Cardiac fibroblast (primary cell): ENCODE results near the gene PPCDC.
A peak's percentile ranks its signal among the peaks of the same experiment; 100 is the strongest.

Experiments used
- DNase-seq, 2 donors: peaks; one replicate each; pipeline versions ENCODE4 v3.0.0 to v3.0.0-alpha.2; 2010; ENCODE audit warnings: low read depth in 2 of 2
- H3K4me3 ChIP-seq, 2 donors: replicated peaks in 1 of 2; 1 replicate in 1 of 2; 2 replicates in 1 of 2; pipeline ENCODE4 v1.5.1; 2011; ENCODE audit warnings: low read depth in 2 of 2, low read length in 2 of 2, mild to moderate bottlenecking in 2 of 2, moderate library complexity in 1 of 2
- TF ChIP-seq, protein P1 (sequence below): IDR thresholded peaks from one replicate; pipeline ENCODE4 v1.5.1; 2011; ENCODE audit warnings: low read depth, mild to moderate bottlenecking, low read length, inconsistent platforms

The PPCDC gene

DNA sequence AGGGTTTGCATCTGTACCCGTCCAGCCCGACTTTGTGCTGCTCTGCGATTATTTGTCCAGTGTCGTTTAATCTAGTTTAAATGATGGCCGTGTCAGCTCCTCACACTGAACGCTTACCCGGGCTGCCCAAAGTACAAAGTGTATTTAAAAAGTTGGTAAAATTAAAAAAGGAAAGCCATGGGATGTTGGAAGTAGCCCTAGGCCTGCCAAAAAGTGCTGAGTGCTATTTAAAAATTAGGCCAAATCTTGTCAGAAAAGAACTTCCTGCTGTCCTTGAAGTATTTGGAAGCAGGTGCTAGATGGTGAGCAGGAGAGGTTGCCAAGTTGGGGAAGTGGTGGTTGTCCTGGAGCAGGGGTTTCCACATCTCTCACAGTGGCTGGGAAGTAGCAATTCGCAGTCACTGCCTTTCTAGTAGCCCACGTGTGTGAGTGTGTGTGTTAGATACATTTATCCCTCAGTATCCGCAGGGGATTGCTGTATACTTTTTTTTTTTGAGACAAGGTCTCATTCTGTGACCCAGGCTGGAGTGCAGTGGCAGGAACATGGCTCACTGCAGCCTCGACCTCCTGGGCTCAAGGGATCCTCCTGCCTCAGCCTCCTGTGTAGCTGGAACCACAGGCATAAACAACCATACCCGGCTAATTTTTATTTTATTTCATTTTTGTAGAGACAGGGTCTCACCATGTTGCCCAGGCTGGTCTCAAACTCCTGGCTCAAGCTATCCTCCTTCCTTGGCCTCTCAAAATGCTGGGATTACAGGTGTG lies 664 bp downstream of the PPCDC start:
- TF ChIP-seq, protein P1, sequence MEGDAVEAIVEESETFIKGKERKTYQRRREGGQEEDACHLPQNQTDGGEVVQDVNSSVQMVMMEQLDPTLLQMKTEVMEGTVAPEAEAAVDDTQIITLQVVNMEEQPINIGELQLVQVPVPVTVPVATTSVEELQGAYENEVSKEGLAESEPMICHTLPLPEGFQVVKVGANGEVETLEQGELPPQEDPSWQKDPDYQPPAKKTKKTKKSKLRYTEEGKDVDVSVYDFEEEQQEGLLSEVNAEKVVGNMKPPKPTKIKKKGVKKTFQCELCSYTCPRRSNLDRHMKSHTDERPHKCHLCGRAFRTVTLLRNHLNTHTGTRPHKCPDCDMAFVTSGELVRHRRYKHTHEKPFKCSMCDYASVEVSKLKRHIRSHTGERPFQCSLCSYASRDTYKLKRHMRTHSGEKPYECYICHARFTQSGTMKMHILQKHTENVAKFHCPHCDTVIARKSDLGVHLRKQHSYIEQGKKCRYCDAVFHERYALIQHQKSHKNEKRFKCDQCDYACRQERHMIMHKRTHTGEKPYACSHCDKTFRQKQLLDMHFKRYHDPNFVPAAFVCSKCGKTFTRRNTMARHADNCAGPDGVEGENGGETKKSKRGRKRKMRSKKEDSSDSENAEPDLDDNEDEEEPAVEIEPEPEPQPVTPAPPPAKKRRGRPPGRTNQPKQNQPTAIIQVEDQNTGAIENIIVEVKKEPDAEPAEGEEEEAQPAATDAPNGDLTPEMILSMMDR = no peak
- H3K4me3 ChIP-seq = peak overlapping the region; percentile 99
- DNase-seq = peak; percentile 47 to 48

DNA sequence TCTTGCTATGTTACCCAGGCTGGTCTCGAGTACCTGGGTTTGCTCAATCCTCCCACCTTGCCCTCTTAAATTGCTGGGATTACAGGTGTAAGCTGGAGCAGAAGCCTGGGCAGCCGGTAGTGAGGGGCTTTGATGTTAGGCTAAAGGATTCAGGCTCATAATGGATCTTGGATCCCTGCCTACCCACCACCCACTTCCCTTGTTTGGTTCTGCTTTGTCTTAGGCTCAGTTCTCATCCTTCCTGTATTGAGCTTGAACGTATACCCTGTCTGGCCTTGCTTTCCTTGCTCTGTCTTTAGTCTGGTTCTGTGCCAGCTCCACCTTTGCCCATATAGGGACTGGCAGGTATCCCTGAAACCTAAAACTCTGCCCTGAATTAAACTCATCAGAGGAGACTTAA lies 1.7 kb downstream of the PPCDC start:
- no peak overlapping the region for H3K4me3 ChIP-seq
- DNase-seq = no peak

DNA sequence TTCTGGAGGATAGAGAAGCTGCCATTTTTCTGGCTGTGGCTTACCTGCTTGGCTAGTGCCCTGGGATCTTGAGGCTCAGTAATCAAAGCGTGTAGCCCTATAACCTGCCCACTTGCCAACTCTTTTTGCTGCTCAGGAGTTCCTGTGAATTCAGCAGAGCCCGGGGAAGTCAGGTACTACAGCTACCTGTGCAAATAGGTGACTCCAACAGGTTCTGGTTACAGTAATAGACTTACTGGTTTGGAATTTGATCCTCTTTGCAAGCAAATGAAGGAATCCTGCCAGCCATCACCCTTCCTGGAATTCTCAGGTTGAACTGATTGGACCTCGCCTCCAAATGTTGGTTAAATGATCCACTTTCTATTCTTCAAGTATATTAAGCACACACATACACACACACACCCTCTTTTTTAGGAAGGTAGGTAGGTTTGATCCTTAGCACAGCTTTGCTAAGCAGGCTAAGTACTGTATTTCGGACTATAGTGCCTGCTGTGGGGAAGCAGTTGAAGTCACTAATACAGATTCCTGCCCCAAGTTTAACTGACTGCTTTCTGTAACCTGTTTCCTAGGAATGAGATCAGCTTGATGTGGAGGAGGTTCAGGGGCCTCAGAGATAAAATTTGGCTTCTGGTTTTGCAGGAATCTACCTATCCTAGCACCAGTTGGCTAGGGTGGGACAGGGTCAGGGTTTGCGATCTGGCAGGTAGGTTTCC lies 2.3 kb downstream of the PPCDC start:
- TF ChIP-seq, protein P1 = no peak
- H3K4me3 ChIP-seq = no peak overlapping the region
- no peak for DNase-seq

More for the DNA sequence above, 1.7 kb downstream of the PPCDC start:
- TF ChIP-seq, protein P1 = no peak

DNA sequence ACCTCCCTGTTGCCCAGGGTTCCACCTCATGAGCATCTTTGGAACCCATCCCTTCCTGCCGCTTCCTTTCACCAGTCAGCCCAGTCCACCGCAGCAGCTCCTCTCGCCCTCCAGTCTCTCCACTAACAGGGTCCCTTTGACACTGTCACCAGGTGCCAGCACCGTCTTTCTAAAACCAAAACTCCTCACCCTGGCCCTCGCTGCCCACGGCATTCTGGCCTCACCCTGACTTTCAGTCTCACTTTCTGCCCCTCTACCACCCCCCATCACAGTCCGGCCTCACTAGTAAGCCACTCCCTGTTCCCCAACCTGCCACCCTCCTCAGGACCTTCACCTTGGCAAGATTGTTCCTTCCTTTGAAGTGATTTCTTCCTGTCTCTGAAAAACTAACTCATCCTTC lies 4.2 kb downstream of the PPCDC start:
- no peak for DNase-seq
- TF ChIP-seq, protein P1 = no peak
- H3K4me3 ChIP-seq = no peak overlapping the region

DNA sequence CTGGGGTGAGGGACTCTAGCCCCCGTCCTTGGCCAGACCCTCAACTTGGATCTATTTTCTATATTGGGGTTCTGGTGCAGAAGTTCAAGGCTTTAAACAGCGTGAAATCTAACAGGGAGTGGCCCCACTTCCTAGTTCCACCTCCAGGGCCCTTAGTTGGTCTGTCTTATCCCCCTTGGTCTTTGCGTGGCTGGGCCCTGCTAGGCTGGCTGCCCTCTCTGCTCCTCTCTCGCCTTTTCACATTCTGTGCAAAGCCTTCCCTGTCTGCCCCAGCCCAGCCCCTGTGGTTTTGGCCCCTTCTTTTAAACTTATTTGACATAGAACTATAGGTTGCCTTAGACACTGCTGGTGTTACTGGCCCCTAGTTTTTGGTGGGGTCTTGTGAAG lies 5.6 kb downstream of the PPCDC start:
- TF ChIP-seq, protein P1 = no peak

DNA sequence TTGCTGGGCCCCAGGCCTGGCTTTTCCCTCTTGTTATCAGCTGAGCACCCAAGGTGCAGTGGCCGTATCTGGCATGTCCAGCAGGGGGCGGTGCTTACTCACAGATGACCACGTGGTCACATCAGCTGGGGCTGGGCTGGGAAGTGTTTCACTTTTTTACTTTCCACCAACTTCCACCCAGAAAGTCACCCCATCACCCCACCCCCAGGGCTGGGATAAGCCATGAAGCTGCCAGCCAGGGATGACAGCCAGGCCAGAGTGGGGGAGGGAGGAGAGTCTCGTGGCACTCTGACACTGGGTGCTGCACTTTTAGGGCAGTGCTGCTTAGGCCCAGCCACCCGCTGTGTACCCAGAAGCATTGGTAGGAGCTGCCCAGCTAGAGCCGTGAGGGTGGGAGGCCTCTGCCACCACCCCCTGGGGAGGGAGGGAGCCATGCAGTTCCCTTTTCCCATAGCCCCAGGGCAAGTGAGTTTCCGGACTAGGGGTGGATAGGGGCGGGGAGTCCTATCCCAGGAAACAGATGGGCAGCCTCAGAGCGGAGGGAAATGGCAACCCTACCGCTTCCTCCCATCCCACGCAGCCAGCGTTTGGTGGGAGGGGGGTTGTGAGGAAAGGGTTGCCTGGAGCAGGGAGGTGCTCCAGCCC lies 6.1 kb downstream of the PPCDC start:
- H3K4me3 ChIP-seq = peak overlapping the region in 1 of 2 donors; percentile 24
- peak; percentile 91 to 94 for DNase-seq
- TF ChIP-seq, protein P1 = peak; percentile 88

More for the DNA sequence above, 5.6 kb downstream of the PPCDC start:
- no peak overlapping the region for H3K4me3 ChIP-seq
- no peak for DNase-seq
